GM12878 (cell line): ENCODE data around the gene PTPN14. TPM values are rescaled to one million over a fixed set of nuclear protein-coding genes. Genes with fewer than 3 reads are reported as not detected.

Experiments used
- BCLAF1 ChIP-seq: fragments of 450-650 bp; IDR thresholded peaks from 2 replicates; pipeline ENCODE4 v1.6.1; 2017; ENCODE audit warnings: antibody characterized with exemption, mild to moderate bottlenecking, moderate library complexity
- BHLHE40 ChIP-seq, 2 experiments: fragments of 450-650 bp in 1 of 2; IDR thresholded peaks; 2 replicates each; pipeline ENCODE4 v1.6.1; 2011 to 2017; ENCODE audit warnings: low read depth in 2 of 2, borderline replicate concordance in 1 of 2, improper control_type of control experiment in 1 of 2, low read length in 1 of 2, mild to moderate bottlenecking in 1 of 2
- CEBPZ ChIP-seq: fragments of 150-350 bp; IDR thresholded peaks from 2 replicates; pipeline ENCODE4 v1.6.1; 2016; ENCODE audit warnings: low read depth, low read length
- CUX1 ChIP-seq: IDR thresholded peaks from 2 replicates; pipeline ENCODE4 v1.6.1; 2012; ENCODE audit warnings: improper control_type of control experiment, low read depth, low read length; ENCODE audit not compliant: insufficient replicate concordance
- JUNB ChIP-seq: IDR thresholded peaks from 2 replicates; pipeline ENCODE4 v1.6.1; 2016; ENCODE audit warnings: antibody characterized with exemption, mild to moderate bottlenecking
- RFX5 ChIP-seq: IDR thresholded peaks from 2 replicates; pipeline ENCODE4 v1.6.1; 2011; ENCODE audit warnings: low read depth, low read length, improper control_type of control experiment
- WRNIP1 ChIP-seq: IDR thresholded peaks from 2 replicates; pipeline ENCODE4 v1.6.1; 2011; ENCODE audit warnings: low read depth, low read length, improper control_type of control experiment, borderline replicate concordance
- polyA plus RNA-seq, 11 experiments: library from polyadenylated mRNA; depleted of rRNA in 4 of 11; unstranded in 6 of 11; stranded (reverse) in 5 of 11; fragments of >200 nt; fragmentation: Nextera tagmentation in 4 of 11; fragmentation: Illumina TruSeq in 1 of 11; extraction: Ambion mirVana in 4 of 11; extraction: Trizol in 1 of 11; gene quantifications; 1 replicate in 1 of 11; 2 replicates in 10 of 11; pipeline versions ENCODE4 v1.2.1 to v1.2.3, GENCODE V29; 2011 to 2016; ENCODE audit warnings: inconsistent platforms in 2 of 11, missing spikeins in 2 of 11, low read depth in 1 of 11
- total RNA-seq, 4 experiments: library from RNA; depleted of rRNA in 3 of 4; stranded (reverse); fragments of >200 nt in 3 of 4; fragmentation: Illumina TruSeq in 1 of 4; extraction: Trizol in 1 of 4; gene quantifications; 2 replicates each; pipeline versions ENCODE4 v1.2.1 to v1.2.3, GENCODE V29; 2013 to 2021

PTPN14 gene
- total and polyA plus RNA-seq, 10 of the 15 experiments (the other 5 are each of a cell fraction or from before 2014, with no cell fraction given), result 0.05 to 5.1 (median 0.44) TPM

GRCh38 chr1:214581785-214582184 lies 30.4 kb upstream of the PTPN14 start (continued):
- TF ChIP-seq CUX1, result no peak
- TF ChIP-seq WRNIP1, result no peak
- TF ChIP-seq RFX5, result no peak
- no peak for TF ChIP-seq CEBPZ
- TF ChIP-seq JUNB, result no peak
- TF ChIP-seq BCLAF1, result no peak
- no peak for TF ChIP-seq BHLHE40 (IDR thresholded peaks at IDR 0.05; ENCODE audit: borderline replicate concordance in 1 of 2, low read depth in 2 of 2, low read length in 1 of 2)
